Measurements from ENCODE around the gene CFAP119. TPM values are rescaled to one million over a fixed set of nuclear protein-coding genes. Genes with fewer than 3 reads are reported as not detected.

Gene CFAP119
- total RNA-seq, 1 donor from 2014 or later, result 1.1 TPM

GRCh38 chr16:30747331-30747730 is 14.5 kb downstream of the CFAP119 start:
- no peak for DNase-seq
- intact Hi-C loops (cut with micrococcal nuclease), result no loop called here
- no peak for ATAC-seq

GRCh38 chr16:30746638-30747175 is 15.2 kb downstream of the CFAP119 start:
- ATAC-seq (no peak), DNase-seq (no peak)
- intact Hi-C loops (cut with micrococcal nuclease), result no loop called here

GRCh38 chr16:30745082-30745481 is 16.8 kb downstream of the CFAP119 start:
- intact Hi-C loops (cut with micrococcal nuclease), result no loop called here

GRCh38 chr16:30744183-30744582 is 17.7 kb downstream of the CFAP119 start:
- DNase-seq (no peak), ATAC-seq (peak; percentile 32)
- intact Hi-C loops (cut with micrococcal nuclease), result no loop called here

More at GRCh38 chr16:30745082-30745481, 16.8 kb downstream of the CFAP119 start:
- ATAC-seq (no peak), DNase-seq (no peak)

GRCh38 chr16:30743716-30744115 is 18.1 kb downstream of the CFAP119 start:
- intact Hi-C loops (cut with micrococcal nuclease), result no loop called here
- DNase-seq (peak; percentile 72), ATAC-seq (peak; percentile 38)

GRCh38 chr16:30741461-30741914 is 20.4 kb downstream of the CFAP119 start:
- intact Hi-C loops (cut with micrococcal nuclease), result no loop called here
- ATAC-seq (peak; percentile 3), DNase-seq (no peak)

- peak; percentile 80 for ATAC-seq
- peak; percentile 89 for DNase-seq
- intact Hi-C loops (cut with micrococcal nuclease), result no loop called here
These were observed 21.3 kb downstream of the CFAP119 start for GRCh38 chr16:30740364-30741251.

GRCh38 chr16:30738984-30739951 is 22.6 kb downstream of the CFAP119 start:
- intact Hi-C loops (cut with micrococcal nuclease), result no loop called here
- no peak for ATAC-seq

GRCh38 chr16:30737794-30738648 is 23.8 kb downstream of the CFAP119 start:
- ATAC-seq, result no peak
- intact Hi-C loops (cut with micrococcal nuclease), result no loop called here
- DNase-seq, result no peak

More at GRCh38 chr16:30738984-30739951, 22.6 kb downstream of the CFAP119 start:
- no peak for DNase-seq

- DNase-seq, result no peak
- intact Hi-C loops (cut with micrococcal nuclease), result no loop called here
- ATAC-seq, result no peak
These were observed 24.7 kb downstream of the CFAP119 start for GRCh38 chr16:30736995-30737793.

- intact Hi-C loops (cut with micrococcal nuclease), result no loop called here
- DNase-seq (no peak), ATAC-seq (no peak)
These were observed 30.5 kb downstream of the CFAP119 start for GRCh38 chr16:30731411-30731810.

- intact Hi-C loops (cut with micrococcal nuclease), result no loop called here
- peak; percentile 46 for DNase-seq
- peak; percentile 44 for ATAC-seq
These were observed 32.8 kb downstream of the CFAP119 start for GRCh38 chr16:30728899-30729672.

GRCh38 chr16:30728321-30728720 is 33.5 kb downstream of the CFAP119 start:
- no peak for DNase-seq
- no peak for ATAC-seq
- intact Hi-C loops (cut with micrococcal nuclease), result no loop called here

GRCh38 chr16:30725418-30725792 is 36.5 kb downstream of the CFAP119 start:
- no peak for DNase-seq
- ATAC-seq, result no peak
- intact Hi-C loops (cut with micrococcal nuclease), result no loop called here

GRCh38 chr16:30724641-30725417 is 37.0 kb downstream of the CFAP119 start:
- peak; percentile 66 for DNase-seq
- peak; percentile 72 for ATAC-seq
- intact Hi-C loops (cut with micrococcal nuclease), result no loop called here

- intact Hi-C loops (cut with micrococcal nuclease), result no loop called here
- DNase-seq (no peak), ATAC-seq (peak; percentile 4)
These were observed 38.0 kb downstream of the CFAP119 start for GRCh38 chr16:30723725-30724355.

All from left ventricle myocardium superior (tissue), 1 donor.